ENCODE measurements around the gene SPOCK3. TPM values are rescaled to one million over a fixed set of nuclear protein-coding genes. Genes with fewer than 3 reads are reported as not detected.
"Not testable (repeated sequence)": the region's sequence is repeated elsewhere in the genome, so short reads cannot be mapped to it uniquely, and the experiment has no call there.

SPOCK3 gene
- total RNA-seq, 1 donor from 2014 or later, result 0.53 TPM

DNA sequence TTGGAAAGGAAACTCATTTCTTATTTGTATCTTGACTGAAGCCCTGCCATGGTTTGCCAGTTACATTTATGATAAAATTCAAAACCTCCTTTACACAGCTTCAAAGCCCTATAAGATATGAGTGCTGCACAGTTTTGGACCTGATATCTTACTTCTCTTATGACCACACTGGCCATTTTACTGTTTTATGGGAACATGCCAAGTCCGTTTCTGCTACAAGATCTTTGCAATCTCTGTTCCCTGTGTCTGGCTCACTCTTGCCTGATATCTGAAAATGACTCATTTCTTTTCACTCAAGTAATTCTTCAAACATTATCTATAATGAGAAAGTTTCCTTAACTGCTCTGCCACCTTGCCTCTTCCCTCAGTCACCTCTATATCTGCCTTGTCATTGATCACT lies 247.3 kb downstream of the SPOCK3 start:
- Histone ChIP-seq H3K4me3 (ENCODE audit: low read depth, low read length) (no peak overlapping the region), H3K27me3 (ENCODE audit: control insufficient read depth, insufficient read depth, low read length) (no peaks in the 10 kb centered on the region), H3K36me3 (ENCODE audit: control insufficient read depth, insufficient read depth, low read length) (no peaks in the 10 kb centered on the region)
- FAIRE-seq (no peak), DNase-seq (ENCODE audit: low read depth) (peak; percentile 18)
- TF ChIP-seq, protein P1, sequence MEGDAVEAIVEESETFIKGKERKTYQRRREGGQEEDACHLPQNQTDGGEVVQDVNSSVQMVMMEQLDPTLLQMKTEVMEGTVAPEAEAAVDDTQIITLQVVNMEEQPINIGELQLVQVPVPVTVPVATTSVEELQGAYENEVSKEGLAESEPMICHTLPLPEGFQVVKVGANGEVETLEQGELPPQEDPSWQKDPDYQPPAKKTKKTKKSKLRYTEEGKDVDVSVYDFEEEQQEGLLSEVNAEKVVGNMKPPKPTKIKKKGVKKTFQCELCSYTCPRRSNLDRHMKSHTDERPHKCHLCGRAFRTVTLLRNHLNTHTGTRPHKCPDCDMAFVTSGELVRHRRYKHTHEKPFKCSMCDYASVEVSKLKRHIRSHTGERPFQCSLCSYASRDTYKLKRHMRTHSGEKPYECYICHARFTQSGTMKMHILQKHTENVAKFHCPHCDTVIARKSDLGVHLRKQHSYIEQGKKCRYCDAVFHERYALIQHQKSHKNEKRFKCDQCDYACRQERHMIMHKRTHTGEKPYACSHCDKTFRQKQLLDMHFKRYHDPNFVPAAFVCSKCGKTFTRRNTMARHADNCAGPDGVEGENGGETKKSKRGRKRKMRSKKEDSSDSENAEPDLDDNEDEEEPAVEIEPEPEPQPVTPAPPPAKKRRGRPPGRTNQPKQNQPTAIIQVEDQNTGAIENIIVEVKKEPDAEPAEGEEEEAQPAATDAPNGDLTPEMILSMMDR (IDR thresholded peaks at IDR 0.05; ENCODE audit: insufficient read depth, low read length, severe bottlenecking), result no peak

DNA sequence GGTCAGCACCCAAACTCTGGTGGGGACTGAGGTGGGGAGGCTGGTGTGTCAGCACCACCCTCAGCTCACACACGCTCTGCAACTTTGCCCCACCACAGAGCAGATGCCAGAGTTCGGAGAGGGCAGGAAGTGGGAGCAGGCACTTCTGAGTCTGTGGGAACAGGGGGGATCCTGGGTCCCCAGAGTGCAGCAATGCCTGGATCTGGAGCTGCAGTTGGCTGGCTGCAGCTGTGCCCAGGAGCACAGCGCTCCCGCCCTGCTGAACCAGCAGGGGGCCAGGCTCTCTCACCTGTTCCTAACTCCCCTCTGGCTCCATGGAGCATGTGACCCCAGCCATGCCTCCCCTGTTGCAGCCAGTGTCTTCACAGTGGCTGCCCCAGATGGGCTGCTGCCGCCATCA lies 252.4 kb downstream of the SPOCK3 start:
- H3K27me3 ChIP-seq (ENCODE audit: control insufficient read depth, insufficient read depth, low read length), result no peaks in the 10 kb centered on the region
- no peak for FAIRE-seq
- no peaks in the 10 kb centered on the region for H3K36me3 ChIP-seq (ENCODE audit: control insufficient read depth, insufficient read depth, low read length)
- H3K4me3 ChIP-seq (ENCODE audit: low read depth, low read length), result no peak overlapping the region
- DNase-seq (ENCODE audit: low read depth), result no peak
- TF ChIP-seq, protein P1 (IDR thresholded peaks at IDR 0.05; ENCODE audit: insufficient read depth, low read length, severe bottlenecking), result no peak

DNA sequence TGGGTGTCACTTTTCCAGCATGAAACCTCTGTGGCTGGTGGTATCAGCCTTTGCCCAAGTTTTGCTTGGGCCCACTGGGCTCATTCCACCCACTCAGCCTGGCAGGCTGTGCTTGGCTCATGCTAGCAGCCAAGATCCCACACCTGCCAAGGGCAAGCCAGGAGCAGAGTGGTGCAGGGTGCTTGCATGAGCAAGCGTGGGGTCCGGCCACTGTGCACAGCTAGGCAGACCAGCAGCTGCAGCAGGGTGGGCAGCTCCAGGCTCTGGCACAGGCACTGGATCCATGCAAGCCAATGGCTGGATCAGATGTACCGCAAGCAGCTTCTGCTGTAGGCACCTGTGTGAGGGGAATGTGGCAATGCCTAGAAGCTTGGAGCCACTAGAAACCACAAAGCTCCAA lies 253.9 kb downstream of the SPOCK3 start:
- FAIRE-seq (no peak), DNase-seq (ENCODE audit: low read depth) (no peak)
- Histone ChIP-seq H3K27me3 (ENCODE audit: control insufficient read depth, insufficient read depth, low read length) (no peaks in the 10 kb centered on the region), H3K4me3 (ENCODE audit: low read depth, low read length) (no peak overlapping the region), H3K36me3 (ENCODE audit: control insufficient read depth, insufficient read depth, low read length) (no peaks in the 10 kb centered on the region)
- TF ChIP-seq, protein P1 (IDR thresholded peaks at IDR 0.05; ENCODE audit: insufficient read depth, low read length, severe bottlenecking), result no peak

DNA sequence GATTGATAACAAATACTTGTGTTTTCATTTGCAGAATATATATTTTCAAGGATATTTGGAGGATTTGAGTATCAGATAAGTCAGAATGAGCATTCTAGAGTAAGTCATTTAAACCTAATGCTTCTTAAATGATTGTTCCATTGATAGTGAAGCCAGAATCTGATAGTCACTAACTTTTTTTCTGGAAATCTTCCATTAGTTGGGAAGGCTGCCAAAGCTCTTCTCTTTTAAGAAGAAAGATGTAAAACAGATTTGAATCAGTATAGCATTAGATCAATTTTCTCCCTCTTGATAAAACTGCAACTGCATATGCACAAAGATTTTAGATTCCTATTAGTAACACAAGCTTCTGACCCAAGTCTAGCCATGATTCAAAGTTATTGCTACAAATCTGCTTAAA lies 256.7 kb downstream of the SPOCK3 start:
- no peaks in the 10 kb centered on the region for H3K36me3 ChIP-seq (ENCODE audit: control insufficient read depth, insufficient read depth, low read length)
- H3K27me3 ChIP-seq (ENCODE audit: control insufficient read depth, insufficient read depth, low read length), result no peaks in the 10 kb centered on the region
- DNase-seq (ENCODE audit: low read depth) (no peak), FAIRE-seq (no peak)
- TF ChIP-seq, protein P1 (IDR thresholded peaks at IDR 0.05; ENCODE audit: insufficient read depth, low read length, severe bottlenecking), result no peak
- no peak overlapping the region for H3K4me3 ChIP-seq (ENCODE audit: low read depth, low read length)

DNA sequence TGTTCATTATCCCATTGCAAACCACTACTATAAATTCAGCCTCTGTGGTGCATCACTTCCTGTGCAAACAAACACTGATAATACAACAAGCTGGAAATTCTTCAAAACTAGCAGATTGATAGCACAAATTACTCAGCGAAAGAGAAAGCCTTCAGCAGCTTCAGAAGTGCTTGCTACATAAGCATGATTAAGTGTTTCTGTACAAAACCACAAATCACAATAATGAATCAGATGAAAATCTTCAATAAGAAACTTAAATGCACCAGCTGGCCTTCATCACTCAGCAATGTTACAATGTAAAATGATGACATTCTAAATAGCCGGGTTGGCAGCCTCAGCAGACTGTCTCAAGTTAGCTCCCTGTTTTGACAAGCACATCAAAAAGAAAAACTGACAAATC lies 262.2 kb downstream of the SPOCK3 start:
- DNase-seq (ENCODE audit: low read depth), result peak; percentile 98
- TF ChIP-seq, protein P1 (IDR thresholded peaks at IDR 0.05; ENCODE audit: insufficient read depth, low read length, severe bottlenecking), result no peak
- Histone ChIP-seq H3K27me3 (ENCODE audit: control insufficient read depth, insufficient read depth, low read length) (no peaks in the 10 kb centered on the region), H3K36me3 (ENCODE audit: control insufficient read depth, insufficient read depth, low read length) (no peaks in the 10 kb centered on the region), H3K4me3 (ENCODE audit: low read depth, low read length) (no peak overlapping the region)
- no peak for FAIRE-seq

DNA sequence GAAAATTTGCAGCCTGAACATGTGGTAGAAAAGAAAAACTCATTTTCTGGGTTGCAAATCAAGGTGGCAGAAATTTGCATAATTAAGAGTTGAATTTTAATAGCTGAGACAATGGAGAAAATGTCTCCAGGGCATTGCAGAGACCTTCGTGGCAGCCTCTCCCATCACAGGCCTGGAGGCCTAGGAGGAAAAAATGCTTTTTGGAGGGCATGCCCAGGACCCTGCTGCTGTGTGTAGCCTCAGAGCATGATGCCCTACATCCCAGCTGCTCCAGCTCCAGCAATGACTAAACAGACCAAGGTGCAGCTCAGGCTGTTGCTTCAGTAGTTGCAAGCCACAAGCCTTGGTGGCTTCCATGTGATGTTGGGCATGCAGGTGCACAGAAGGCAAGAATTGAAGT lies 266.1 kb downstream of the SPOCK3 start:
- not testable (repeated sequence) for DNase-seq (ENCODE audit: low read depth); H3K4me3 ChIP-seq (ENCODE audit: low read depth, low read length); H3K36me3 ChIP-seq (ENCODE audit: control insufficient read depth, insufficient read depth, low read length); FAIRE-seq; H3K27me3 ChIP-seq (ENCODE audit: control insufficient read depth, insufficient read depth, low read length)
